Gastroesophageal sphincter (tissue), 3 donors: ENCODE results near the gene FAM171A1.

Experiments used
- EP300 ChIP-seq: sonication (generic); formaldehyde crosslinking; IDR thresholded peaks from one replicate; pipeline ENCODE4 v1.6.1; 2017; ENCODE audit warnings: antibody characterized with exemption, mild to moderate bottlenecking
- POLR2A ChIP-seq, 2 donors: fragments of 450-650 bp; IDR thresholded peaks; one replicate each; pipeline ENCODE4 v1.6.1; 2017; ENCODE audit warnings: antibody characterized with exemption in 2 of 2, mild to moderate bottlenecking in 2 of 2, moderate library complexity in 1 of 2
- POLR2AphosphoS5 ChIP-seq: sonication (generic); formaldehyde crosslinking; IDR thresholded peaks from one replicate; pipeline ENCODE4 v1.6.1; 2017; ENCODE audit warnings: antibody characterized with exemption
- TF ChIP-seq, protein P1 (sequence below), 4 experiments: fragments of 200-600 bp in 2 of 4; fragments of 450-650 bp in 2 of 4; sonication (generic) in 1 of 4; IDR thresholded peaks; one replicate each; pipeline ENCODE4 v1.5.1; 2017 to 2019; ENCODE audit warnings: antibody characterized with exemption in 4 of 4, mild to moderate bottlenecking in 2 of 4, moderate library complexity in 2 of 4

GRCh38 chr10:15168291-15168785 lies 202.8 kb downstream of the FAM171A1 start, which contains the start of gene NMT2:
- TF ChIP-seq, protein P1, sequence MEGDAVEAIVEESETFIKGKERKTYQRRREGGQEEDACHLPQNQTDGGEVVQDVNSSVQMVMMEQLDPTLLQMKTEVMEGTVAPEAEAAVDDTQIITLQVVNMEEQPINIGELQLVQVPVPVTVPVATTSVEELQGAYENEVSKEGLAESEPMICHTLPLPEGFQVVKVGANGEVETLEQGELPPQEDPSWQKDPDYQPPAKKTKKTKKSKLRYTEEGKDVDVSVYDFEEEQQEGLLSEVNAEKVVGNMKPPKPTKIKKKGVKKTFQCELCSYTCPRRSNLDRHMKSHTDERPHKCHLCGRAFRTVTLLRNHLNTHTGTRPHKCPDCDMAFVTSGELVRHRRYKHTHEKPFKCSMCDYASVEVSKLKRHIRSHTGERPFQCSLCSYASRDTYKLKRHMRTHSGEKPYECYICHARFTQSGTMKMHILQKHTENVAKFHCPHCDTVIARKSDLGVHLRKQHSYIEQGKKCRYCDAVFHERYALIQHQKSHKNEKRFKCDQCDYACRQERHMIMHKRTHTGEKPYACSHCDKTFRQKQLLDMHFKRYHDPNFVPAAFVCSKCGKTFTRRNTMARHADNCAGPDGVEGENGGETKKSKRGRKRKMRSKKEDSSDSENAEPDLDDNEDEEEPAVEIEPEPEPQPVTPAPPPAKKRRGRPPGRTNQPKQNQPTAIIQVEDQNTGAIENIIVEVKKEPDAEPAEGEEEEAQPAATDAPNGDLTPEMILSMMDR (IDR thresholded peaks at IDR 0.05): peak in 3 of 4 experiments; percentile 45 to 57 (median 49)
- TF ChIP-seq POLR2A (IDR thresholded peaks at IDR 0.05): peak; percentile 82 to 85
- TF ChIP-seq EP300: no peak
- peak; percentile 89 for TF ChIP-seq POLR2AphosphoS5
